SHP77 treated with DMSO at 0.1 percent for 48 hours (cell line): Measurements from ENCODE around the gene ENTHD1.
"Not testable (repeated sequence)": the region's sequence is repeated elsewhere in the genome, so short reads cannot be mapped to it uniquely, and the experiment has no call there.

Experiments
- DNase-seq: peaks from one replicate; lab custom pipeline; 2025; lab: John Stamatoyannopoulos, UW

ENTHD1 gene

GRCh38 chr22:39897841-39898240 lies 4.3 kb upstream of the ENTHD1 start:
- DNase-seq: no peak

- DNase-seq: no peak
Measured at GRCh38 chr22:39896313-39896996, 2.9 kb upstream of the ENTHD1 start.

- DNase-seq: no peak
Measured at GRCh38 chr22:39895682-39896081, 2.1 kb upstream of the ENTHD1 start.

DNA sequence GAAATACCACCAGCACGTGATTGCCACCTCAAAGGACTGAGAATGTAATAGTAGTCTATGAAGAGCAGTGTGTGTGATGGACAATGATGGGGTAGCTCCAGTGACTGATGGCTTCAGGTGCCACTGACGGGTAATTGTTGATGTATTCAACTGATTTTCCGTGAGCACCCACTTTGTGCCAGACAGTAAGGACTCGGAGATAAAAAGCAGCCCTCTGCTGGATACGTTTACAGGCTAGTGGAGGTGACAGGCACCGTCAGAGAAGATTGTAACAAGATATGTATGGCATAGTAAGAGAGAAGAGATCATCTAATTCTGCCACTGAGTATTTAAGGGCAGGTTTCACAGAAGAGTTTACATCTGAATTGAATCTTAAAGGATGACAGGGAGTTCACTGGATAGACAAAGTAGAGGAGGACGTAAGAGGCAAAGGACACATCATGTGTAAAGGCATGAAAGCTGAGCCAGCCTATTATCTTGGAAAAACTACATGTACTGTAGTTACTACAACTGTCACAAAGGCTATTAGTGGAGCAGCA lies 1.1 kb upstream of the ENTHD1 start:
- DNase-seq: no peak

DNA sequence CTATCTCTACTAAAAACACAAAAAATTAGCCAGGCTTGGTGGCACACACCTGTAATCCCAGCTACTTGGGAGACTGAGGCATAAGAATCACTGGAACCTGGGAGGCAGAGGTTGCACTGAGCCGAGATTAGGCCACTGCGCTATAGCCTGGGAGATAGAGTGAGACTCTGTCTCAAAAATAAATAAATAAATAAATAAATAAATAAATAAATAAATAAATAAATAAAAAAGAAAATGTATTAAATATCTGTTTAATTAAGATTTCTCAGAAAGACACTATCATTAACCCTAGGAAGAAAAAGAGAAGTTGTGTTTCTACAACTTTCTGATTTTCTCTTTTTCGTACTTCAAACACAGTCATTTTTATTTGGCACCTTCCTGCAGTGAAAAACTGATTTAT lies 3.6 kb downstream of the ENTHD1 start:
- not testable (repeated sequence) for DNase-seq

DNA sequence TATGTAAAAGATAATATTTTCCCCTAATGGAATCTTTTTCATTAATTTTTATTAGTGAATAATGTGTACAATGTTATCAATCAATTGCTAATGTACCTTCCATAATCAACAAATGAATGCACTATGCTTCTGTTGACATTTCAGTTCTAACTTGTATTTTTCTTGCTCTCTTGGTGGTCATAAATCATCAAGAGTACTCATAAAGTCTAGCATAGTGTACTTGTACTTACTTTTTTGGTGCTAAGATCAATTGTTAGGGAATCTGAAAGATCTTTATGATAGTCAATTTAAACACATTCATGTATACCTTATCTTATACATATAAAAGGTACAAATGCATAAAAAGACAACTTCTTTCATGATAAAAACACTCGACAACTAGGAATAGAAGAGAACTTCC lies 10.5 kb downstream of the ENTHD1 start:
- no peak for DNase-seq

DNA sequence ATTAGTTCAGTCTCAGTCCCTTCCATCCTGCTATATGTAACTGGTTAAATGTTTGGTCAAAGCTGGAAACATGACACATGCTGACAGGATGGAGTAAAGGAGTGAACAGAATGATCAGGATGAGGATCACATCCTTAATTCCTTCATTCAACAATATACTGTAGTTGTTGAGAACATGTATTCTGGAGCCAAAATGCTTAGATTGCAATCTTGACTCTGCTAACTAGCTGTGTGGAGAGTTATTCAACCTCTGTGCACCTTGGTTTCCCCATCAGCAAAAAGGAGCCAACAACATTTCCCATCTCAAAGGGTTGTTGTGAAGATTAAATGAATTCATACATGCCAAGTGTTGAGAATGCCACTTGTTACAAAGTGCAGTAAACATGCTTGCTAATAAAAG lies 12.8 kb downstream of the ENTHD1 start:
- DNase-seq: no peak

DNA sequence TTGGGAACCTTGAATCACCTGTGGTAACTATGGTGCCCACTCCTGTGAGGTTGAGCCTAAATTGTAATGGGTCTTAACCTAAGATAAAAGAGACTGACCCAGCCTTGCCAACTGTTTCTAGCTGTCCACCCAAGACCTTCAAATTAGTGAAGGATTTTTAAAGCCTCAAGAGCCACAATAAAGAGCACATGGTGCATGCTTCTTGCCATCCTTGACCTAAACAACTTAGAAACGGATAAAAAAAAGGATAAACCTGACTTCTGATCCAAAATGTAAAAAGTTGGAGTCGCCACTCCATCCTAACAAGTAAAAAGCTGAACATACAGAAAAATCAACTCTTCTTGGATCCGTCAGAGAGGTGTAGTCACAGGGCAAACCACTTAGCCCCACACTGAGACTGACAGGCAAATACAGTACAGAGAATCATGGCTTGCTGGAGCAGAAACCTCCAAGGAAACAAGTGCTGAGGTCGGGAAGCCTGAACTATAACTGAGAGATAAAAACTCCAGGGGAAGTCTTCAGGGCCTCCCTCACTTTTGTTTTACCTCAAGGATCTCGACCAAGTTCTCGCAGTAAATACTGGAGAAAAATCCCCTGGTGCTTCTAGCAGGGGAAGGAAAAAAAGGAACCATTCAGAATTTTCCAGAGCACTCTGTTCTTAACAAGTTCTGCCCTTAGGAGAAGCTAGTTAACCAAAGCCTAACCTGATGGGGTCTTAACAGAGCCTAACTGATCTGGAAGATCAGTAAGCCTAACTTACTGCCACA lies 16.3 kb downstream of the ENTHD1 start:
- no peak for DNase-seq

DNA sequence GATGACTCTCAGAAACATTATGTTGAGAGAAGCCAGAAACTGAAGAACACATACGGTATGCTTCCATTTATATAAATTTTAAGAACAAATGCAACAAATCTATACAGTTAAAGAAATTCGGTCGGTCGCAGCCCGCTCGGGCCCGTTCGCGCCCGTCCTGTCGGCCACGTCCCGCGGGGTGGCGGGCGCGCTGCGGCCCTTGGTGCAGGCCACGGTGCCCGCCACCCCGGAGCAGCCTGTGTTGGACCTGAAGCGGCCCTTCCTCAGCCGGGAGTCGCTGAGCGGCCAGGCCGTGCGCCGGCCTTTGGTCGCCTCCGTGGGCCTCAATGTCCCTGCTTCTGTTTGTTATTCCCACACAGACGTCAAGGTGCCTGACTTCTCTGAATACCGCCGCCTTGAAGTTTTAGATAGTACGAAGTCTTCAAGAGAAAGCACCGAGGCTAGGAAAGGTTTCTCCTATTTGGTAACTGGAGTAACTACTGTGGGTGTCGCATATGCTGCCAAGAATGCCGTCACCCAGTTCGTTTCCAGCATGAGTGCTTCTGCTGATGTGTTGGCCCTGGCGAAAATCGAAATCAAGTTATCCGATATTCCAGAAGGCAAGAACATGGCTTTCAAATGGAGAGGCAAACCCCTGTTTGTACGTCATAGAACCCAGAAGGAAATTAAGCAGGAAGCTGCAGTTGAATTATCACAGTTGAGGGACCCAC lies 18.2 kb downstream of the ENTHD1 start:
- DNase-seq: not testable (repeated sequence)

DNA sequence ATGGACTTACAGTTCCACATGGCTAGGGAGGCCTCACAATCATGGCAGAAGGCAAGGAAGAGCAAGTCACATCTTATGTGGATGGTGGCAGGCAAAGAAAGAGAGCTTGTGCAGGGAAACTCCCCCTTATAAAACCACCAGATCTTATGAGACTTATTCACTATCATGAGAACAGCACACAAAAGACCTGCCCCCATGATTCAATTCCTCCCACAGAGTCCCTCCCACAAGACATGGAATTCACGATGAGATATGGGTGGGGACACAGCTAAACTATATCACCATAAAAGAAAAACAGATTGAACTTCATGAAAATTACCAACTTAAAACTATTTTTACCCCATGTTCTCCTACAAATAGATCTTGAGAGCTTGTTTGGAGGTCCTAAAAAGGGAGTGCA lies 19.6 kb downstream of the ENTHD1 start:
- DNase-seq: no peak

DNA sequence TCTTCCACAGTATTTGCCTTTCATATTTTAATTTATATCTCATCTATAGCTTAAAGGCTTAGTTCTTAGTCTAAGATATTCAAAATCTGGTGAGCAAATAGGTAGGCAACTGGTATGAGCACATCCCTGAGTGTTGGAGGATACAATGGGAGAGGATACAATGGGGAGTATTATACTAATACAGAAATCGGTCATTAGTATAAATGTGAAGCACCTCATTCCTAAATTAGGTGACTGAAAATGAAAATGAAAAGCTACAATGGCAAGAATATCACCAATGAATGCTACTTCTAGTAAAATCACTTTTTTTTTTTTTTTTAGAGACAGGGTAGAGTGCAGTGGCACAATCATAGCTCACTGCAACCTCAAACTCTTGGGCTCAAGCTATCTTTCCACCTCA lies 21.0 kb downstream of the ENTHD1 start:
- no peak for DNase-seq

DNA sequence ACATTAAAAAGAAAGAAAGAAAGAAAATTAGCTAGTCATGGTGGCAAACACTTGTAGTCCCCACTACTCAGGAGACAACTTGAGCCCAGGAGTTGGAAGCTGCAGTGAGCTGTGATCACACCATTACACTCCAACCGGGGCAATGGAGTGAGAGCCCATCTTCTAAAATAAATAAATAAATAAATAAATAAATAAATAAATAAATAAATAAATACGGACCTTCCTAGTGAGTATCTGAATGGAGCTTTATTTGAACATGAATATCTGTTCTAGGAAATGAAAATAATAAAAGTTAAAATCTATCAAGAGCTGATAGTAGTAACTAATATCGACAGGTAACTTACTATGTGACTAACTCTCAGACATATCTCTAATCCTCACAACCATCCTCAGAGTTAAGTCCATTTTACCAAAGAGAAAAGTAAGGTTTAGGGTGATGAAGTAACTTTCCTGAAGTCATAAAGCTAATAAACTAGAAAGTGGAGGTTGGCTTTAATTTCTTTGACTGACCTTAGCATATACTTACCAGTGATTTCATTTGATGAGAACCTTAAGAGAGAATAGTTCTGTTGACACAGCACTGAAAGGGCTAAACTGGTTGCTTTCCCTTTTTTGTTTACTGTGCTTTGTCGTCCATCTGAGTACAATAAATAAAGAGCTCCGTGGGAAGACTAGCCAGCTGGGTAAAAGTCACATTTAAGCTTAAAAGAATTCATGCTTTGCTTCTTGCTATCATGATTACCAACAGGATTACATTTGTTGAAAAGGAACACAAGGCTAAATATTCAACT lies 22.4 kb downstream of the ENTHD1 start:
- DNase-seq: no peak

DNA sequence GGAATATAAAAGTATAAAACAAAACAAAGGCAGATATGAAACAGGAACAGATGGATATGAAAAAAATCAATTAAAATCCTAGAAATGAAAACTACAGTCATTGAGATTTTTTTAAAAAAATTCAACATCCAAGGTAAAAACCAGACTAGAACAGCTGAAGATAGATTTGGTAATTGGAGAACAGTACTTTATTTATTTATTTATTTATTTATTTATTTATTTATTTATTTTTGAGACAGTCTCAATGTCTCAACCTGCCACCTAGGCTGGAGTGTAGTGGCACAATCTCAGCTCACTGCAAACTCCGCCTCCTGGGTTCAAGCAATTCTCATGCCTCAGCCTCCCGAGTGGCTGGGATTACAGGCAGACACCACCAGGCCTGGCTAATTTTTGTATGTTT lies 23.8 kb downstream of the ENTHD1 start:
- DNase-seq: not testable (repeated sequence)

DNA sequence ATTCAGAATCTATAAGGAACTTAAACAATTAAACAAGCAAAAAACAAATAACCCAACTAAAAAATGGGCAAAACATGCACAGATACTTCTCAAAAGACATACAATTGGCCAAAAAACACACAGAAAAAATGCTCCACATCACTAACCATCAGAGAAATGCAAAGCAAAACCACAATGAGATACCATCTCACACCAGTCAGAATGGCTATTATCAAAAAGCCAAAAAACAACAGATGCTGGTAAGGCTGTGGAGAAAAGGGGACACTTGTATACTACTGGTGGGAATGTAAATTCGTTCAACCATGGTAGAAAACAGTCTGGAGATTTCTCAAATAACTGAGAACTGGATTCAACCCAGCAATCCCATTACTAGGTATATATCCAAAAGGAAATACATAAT lies 24.8 kb downstream of the ENTHD1 start:
- no peak for DNase-seq

DNA sequence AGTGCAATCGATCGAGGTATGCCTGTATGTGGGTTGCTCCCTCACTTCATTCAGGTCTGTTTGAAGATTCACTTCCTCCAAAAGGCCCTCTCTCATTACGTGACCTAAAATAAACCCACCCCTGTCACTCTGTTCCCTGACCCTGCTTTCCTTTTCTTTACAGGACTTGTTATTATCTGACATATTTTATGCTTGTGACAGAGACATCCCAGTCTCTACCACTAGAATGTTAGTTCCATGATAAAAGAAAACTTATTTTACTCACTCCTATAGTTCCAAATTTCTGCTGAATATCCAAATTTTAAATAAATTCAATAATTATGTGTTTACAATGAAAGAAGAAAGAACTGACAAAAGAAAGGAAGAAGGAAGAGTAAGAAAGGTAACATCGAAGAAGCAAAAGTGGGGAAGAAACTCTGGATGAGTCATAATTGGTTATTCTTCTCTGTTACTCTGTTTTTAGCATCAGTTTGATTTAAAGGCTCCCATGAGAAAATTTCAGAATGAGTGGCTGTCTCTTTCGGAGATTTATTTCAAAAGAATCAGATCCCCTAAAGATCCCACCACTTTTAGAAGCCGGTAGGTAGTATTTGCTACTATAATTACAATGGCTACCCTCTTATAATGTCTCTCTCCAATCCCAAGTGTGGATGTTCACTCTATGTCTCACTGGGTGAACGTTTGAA lies 33.5 kb downstream of the ENTHD1 start:
- no peak for DNase-seq

DNA sequence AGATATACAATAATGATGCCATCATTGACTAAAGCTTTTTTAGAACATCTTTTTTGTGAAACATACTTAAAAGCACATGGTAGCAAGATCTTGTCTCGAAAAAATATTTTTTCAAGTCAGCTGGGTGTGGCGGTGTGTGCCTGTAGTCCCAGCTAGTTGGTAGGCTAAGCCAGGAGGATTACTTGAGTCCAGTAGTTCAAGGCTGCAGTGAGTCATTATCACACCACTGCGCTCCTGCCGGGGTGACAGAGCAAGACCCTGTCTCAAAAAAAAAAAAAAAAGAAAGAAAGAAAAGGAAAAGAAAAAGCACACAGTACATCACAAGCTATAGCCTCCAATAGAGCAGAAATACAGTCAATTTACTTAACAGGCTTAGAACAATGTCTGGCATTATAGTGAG lies 37.0 kb downstream of the ENTHD1 start:
- DNase-seq: no peak

GRCh38 chr22:39852799-39853198 lies 40.8 kb downstream of the ENTHD1 start:
- DNase-seq: no peak

DNA sequence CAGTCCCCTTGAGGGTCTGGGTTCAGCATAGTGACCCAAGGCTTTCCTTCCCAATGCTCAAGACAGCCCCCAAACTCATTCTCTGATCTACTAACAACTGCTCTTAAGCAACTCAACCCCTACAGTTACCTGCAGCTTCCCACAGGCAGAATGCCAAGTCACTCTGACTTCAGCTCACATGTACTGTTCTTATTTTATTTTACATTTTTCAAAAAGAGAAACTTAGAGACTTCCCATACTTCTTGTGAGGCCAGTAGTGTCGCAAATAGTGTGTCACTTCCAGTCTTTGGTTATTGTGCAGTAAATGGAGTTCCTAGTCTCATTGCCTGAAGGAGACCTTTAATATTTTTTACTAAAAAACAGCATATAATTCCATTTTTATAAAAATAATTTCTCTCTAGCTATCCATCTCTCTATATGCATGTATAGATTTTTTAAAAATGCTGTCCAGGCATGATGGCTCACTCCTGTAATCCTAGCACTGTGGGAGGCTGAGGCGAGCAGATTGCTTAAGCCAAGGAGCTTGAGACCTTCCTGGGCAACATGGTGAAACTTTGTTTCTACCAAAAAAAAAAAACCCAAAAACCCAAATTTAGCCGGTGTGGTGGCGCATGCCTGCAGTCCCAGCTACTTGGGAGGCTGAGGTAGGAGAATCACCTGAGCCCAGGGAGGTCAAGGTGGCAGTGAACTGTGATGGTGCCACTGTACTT lies 41.8 kb downstream of the ENTHD1 start:
- DNase-seq: no peak

DNA sequence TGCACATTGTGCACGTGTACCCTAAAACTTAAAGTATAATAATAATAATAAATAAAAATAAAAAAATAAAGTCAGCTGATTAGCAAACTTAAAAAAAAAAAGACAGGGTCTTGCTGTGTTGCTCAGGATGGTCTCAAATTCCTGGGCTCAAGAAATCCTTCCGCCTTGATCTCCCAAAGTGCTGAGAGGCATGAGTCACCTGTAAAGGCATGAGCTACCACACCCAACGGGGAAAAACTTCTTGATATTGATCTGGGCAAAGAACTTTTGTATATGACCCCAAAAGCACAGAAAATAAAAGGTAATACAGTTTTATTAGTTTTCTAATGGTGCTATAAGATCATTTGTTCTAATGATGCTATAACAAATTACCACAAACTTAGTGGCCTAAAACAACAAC lies 46.1 kb downstream of the ENTHD1 start:
- DNase-seq: no peak

DNA sequence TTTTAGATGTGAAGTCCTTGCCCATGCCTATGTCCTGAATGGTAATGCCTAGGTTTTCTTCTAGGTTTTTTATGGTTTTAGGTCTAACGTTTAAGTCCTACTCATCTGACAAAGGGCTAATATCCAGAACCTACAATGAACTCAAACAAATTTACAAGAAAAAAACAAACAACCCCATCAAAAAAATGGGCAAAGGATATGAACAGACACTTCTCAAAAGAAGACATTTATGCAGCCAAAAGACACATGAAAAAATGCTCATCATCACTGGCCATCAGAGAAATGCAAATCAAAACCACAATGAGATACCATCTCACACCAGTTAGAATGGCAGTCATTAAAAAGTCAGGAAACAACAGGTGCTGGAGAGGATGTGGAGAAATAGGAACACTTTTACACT lies 47.0 kb downstream of the ENTHD1 start:
- DNase-seq: not testable (repeated sequence)

DNA sequence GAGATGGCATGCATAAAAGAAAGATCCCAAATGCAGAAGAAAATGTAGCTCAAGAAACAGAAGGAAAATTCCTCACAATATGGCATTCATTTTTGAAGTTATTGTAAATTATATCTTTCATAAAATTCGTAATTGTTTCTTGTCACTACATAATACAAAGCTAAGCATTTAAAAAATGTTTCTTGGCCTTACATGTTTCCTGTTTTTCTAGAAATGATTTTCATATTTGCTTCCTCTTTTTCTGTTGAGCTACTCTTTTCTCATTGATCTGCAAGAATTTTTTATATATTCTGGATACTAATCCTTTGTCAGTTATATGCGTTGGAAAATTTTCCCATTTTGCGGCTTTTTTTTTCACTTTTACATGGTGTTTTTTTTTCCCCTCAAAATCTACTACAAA lies 48.0 kb downstream of the ENTHD1 start:
- no peak for DNase-seq
